IPS DF 4.7 (cell line): ENCODE data around the gene ADM5.
"Not testable (repeated sequence)": the region's sequence is repeated elsewhere in the genome, so short reads cannot be mapped to it uniquely, and the experiment has no call there.

Experiments used
- DNase-seq: peaks from one replicate; pipeline ENCODE4 v3.0.0-alpha.2; 2013; ENCODE audit warnings: low spot score; ENCODE audit errors: extremely low read depth

ADM5 gene

GRCh38 chr19:49699364-49699763 is 10.0 kb downstream of the ADM5 start:
- no peak for DNase-seq

GRCh38 chr19:49700563-49700962 is 11.2 kb downstream of the ADM5 start:
- DNase-seq: no peak

- no peak for DNase-seq
Observed at GRCh38 chr19:49701271-49701786, 11.9 kb downstream of the ADM5 start.

GRCh38 chr19:49704888-49705642 is 15.7 kb downstream of the ADM5 start:
- DNase-seq: no peak

DNA sequence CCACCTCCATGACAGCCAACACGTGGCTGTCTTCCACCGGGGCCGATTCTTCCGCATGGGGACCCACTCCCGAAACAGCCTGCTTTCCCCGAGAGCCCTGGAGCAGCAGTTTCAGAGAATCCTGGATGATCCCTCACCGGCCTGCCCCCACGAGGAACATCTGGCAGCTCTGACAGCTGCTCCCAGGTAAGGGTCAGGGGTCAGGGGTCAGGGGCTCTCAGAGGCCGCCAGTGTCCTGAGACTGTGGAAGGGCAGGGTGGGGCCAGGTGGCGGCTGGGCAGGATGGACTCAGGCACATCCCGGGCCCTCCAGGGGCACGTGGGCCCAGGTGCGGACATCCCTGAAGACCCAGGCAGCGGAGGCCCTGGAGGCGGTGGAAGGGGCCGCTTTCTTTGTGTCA is 16.5 kb downstream of the ADM5 start:
- no peak for DNase-seq

- DNase-seq: no peak
Observed at GRCh38 chr19:49710372-49710951, 21.1 kb downstream of the ADM5 start.

- no peak for DNase-seq
Observed at GRCh38 chr19:49712397-49712859, 23.0 kb downstream of the ADM5 start.

- no peak for DNase-seq
Observed at GRCh38 chr19:49713236-49713845, 23.9 kb downstream of the ADM5 start.

- no peak for DNase-seq
Observed at GRCh38 chr19:49716154-49716553, 26.8 kb downstream of the ADM5 start.

DNA sequence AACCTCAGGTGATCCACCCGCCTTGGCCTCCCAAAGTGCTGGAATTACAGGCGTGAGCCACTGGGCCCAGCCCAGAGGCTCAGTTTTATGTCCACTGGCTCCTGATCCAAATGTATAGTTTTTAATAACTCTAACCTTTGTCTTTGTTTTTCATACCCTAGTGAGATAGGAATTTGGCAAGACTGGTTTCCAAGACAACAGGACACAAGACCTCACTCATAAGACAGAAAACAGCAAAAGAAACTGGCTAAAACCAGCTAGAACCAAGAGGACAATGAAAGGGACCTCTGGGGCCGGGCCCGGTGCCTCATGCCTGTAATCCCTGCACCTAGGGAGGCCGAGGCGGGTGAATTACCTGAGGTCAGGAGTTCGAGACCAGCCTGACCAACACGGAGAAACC is 29.1 kb downstream of the ADM5 start:
- no peak for DNase-seq

- DNase-seq: no peak
Observed at GRCh38 chr19:49718991-49719390, 29.6 kb downstream of the ADM5 start.

DNA sequence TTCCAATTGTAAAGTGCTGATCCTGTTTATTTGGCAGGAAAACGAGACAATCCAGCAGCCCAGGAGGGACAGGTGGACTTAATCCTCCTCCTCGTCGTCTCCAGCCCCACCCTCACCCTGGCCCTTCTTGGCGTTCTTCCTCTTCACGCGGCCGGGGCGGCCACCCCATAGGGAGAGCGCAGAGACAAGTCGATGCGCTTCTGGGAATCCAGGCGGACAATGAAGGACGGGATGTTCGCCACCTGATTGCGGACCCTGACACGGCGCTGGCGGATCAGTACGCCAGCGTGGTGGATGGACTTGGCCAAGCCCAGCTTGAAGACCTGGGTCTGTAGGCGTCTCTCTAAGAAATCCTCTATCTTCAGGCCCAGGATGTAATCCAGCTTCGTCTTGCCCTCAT is 30.0 kb downstream of the ADM5 start:
- not testable (repeated sequence) for DNase-seq

DNA sequence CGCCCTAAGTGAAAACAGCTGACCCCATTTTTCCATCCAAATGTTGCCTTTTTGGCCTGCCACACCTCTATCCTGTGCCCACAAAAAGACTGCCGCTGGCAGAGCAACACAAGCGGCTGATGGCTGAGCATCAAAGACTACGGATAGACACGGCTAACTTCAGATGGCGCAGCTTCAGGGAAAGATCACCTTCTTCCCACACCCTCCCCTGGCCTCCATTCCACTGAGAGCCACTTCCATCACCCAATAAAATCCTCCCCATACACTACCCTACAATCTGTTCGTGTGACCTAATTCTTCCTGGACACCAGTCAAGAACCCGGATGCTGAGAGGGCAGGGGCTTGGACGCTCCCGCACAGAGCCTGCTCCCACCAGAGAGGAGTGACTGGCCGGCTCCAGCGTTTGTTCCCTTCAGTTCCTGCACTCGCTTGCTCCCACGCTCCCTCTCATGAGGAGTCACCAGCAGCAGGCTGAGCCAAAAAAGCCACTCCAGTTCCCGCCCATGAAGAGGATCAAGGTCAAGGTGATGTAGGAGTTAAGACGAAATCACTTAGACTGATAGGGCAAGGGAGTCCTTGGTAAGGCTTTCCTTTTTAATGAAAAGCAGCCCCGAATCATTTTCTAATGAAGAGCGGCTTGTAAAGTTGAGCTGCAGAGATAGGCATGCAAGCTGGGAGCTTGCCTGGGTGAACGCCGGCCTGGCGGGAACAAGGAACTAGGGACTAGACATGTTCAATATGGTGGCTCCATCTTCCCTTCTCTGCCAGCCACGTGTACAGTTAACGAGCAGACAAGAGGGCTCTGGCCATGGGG is 38.0 kb downstream of the ADM5 start:
- DNase-seq: no peak

- no peak for DNase-seq
Observed at GRCh38 chr19:49730166-49730565, 40.8 kb downstream of the ADM5 start.

GRCh38 chr19:49738268-49738667 is 48.9 kb downstream of the ADM5 start:
- DNase-seq: no peak

GRCh38 chr19:49739098-49739497 is 49.7 kb downstream of the ADM5 start:
- no peak for DNase-seq

DNA sequence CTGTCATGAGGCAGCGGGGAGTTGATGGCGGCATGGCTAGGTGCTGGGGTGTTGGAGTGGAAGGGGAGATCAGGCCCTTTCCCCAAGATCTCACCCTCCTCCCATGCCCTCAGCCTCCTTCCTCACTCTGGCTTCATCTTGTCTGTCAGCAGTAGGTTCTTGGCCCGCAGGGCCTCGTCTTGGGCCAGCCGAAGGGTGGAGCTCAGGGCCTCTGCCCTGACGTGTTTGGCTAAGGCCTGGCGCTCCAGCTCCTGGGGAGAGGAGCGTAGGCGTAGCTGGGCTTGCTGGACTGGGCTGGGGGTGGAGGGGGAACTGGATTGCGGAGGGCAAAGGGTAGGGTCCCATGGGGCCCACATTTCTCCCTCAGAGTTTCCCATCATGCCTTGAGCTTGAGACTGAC is 50.5 kb downstream of the ADM5 start:
- DNase-seq: no peak
